ENCODE measurements around the gene AGAP1.
A peak's percentile ranks its signal among the peaks of the same experiment; 100 is the strongest.

The AGAP1 gene

GRCh38 chr2:235728800-235729556 lies 235.1 kb downstream of the AGAP1 start:
- Histone ChIP-seq H3K4me3 (ENCODE audit: low read length) (no peak overlapping the region), H3K4me1 (ENCODE audit: control insufficient read depth, insufficient read depth, low read length) (peaks cover 7% of the 10 kb centered on the region), H3K36me3 (ENCODE audit: control insufficient read depth, insufficient read depth, low read length) (no peaks in the 10 kb centered on the region), H3K27me3 (ENCODE audit: control insufficient read depth, insufficient read depth, low read length) (no peaks in the 10 kb centered on the region), H3K27ac (ENCODE audit: low read length) (no peak overlapping the region), H3K9me3 (ENCODE audit: control insufficient read depth, insufficient read depth, low read length) (no peaks in the 10 kb centered on the region)
- DNase-seq (ENCODE audit: low read depth, low spot score), result no peak
- WGBS (ENCODE audit: insufficient coverage, insufficient read length), result no CpG with 5 or more reads among the region's 12 CpGs

GRCh38 chr2:235729557-235729947 lies 235.7 kb downstream of the AGAP1 start:
- Histone ChIP-seq H3K27me3 (ENCODE audit: control insufficient read depth, insufficient read depth, low read length) (no peaks in the 10 kb centered on the region), H3K4me3 (ENCODE audit: low read length) (no peak overlapping the region), H3K4me1 (ENCODE audit: control insufficient read depth, insufficient read depth, low read length) (peaks cover 5% of the 10 kb centered on the region), H3K36me3 (ENCODE audit: control insufficient read depth, insufficient read depth, low read length) (no peaks in the 10 kb centered on the region), H3K9me3 (ENCODE audit: control insufficient read depth, insufficient read depth, low read length) (no peaks in the 10 kb centered on the region), H3K27ac (ENCODE audit: low read length) (no peak overlapping the region)
- WGBS (ENCODE audit: insufficient coverage, insufficient read length), result no CpG with 5 or more reads among the region's 4 CpGs
- no peak for DNase-seq (ENCODE audit: low read depth, low spot score)

GRCh38 chr2:235730115-235730514 lies 236.3 kb downstream of the AGAP1 start:
- Histone ChIP-seq H3K36me3 (ENCODE audit: control insufficient read depth, insufficient read depth, low read length) (no peaks in the 10 kb centered on the region), H3K4me1 (ENCODE audit: control insufficient read depth, insufficient read depth, low read length) (peaks cover 5% of the 10 kb centered on the region), H3K27me3 (ENCODE audit: control insufficient read depth, insufficient read depth, low read length) (no peaks in the 10 kb centered on the region), H3K9me3 (ENCODE audit: control insufficient read depth, insufficient read depth, low read length) (no peaks in the 10 kb centered on the region), H3K27ac (ENCODE audit: low read length) (no peak overlapping the region), H3K4me3 (ENCODE audit: low read length) (no peak overlapping the region)
- WGBS (ENCODE audit: insufficient coverage, insufficient read length), result no CpG with 5 or more reads among the region's 7 CpGs
- DNase-seq (ENCODE audit: low read depth, low spot score), result no peak

GRCh38 chr2:235733761-235734160 lies 239.9 kb downstream of the AGAP1 start:
- DNase-seq (ENCODE audit: low read depth, low spot score), result no peak
- no peaks in the 10 kb centered on the region for H3K36me3 ChIP-seq (ENCODE audit: control insufficient read depth, insufficient read depth, low read length)
- no peak overlapping the region for H3K4me3 ChIP-seq (ENCODE audit: low read length)
- no CpG with 5 or more reads among the region's 3 CpGs for WGBS (ENCODE audit: insufficient coverage, insufficient read length)
- peaks cover 5% of the 10 kb centered on the region for H3K4me1 ChIP-seq (ENCODE audit: control insufficient read depth, insufficient read depth, low read length)
- no peaks in the 10 kb centered on the region for H3K27me3 ChIP-seq (ENCODE audit: control insufficient read depth, insufficient read depth, low read length)
- no peak overlapping the region for H3K27ac ChIP-seq (ENCODE audit: low read length)
- no peaks in the 10 kb centered on the region for H3K9me3 ChIP-seq (ENCODE audit: control insufficient read depth, insufficient read depth, low read length)

GRCh38 chr2:235734168-235734567 lies 240.3 kb downstream of the AGAP1 start:
- H3K27me3 ChIP-seq (ENCODE audit: control insufficient read depth, insufficient read depth, low read length), result no peaks in the 10 kb centered on the region
- no peak for DNase-seq (ENCODE audit: low read depth, low spot score)
- no peaks in the 10 kb centered on the region for H3K36me3 ChIP-seq (ENCODE audit: control insufficient read depth, insufficient read depth, low read length)
- no peak overlapping the region for H3K4me3 ChIP-seq (ENCODE audit: low read length)
- peaks cover 5% of the 10 kb centered on the region for H3K4me1 ChIP-seq (ENCODE audit: control insufficient read depth, insufficient read depth, low read length)
- no CpG with 5 or more reads among the region's 7 CpGs for WGBS (ENCODE audit: insufficient coverage, insufficient read length)
- H3K27ac ChIP-seq (ENCODE audit: low read length), result no peak overlapping the region
- no peaks in the 10 kb centered on the region for H3K9me3 ChIP-seq (ENCODE audit: control insufficient read depth, insufficient read depth, low read length)

- no peaks in the 10 kb centered on the region for H3K27me3 ChIP-seq (ENCODE audit: control insufficient read depth, insufficient read depth, low read length)
- no peaks in the 10 kb centered on the region for H3K36me3 ChIP-seq (ENCODE audit: control insufficient read depth, insufficient read depth, low read length)
- H3K9me3 ChIP-seq (ENCODE audit: control insufficient read depth, insufficient read depth, low read length), result no peaks in the 10 kb centered on the region
- peaks cover 5% of the 10 kb centered on the region for H3K4me1 ChIP-seq (ENCODE audit: control insufficient read depth, insufficient read depth, low read length)
- no peak for DNase-seq (ENCODE audit: low read depth, low spot score)
- WGBS (ENCODE audit: insufficient coverage, insufficient read length), result no CpG with 5 or more reads among the region's 21 CpGs
- no peak overlapping the region for H3K4me3 ChIP-seq (ENCODE audit: low read length)
- no peak overlapping the region for H3K27ac ChIP-seq (ENCODE audit: low read length)
Measured at GRCh38 chr2:235734688-235735231, 240.9 kb downstream of the AGAP1 start.

- no peak for DNase-seq (ENCODE audit: low read depth, low spot score)
- no CpG with 5 or more reads among the region's 10 CpGs for WGBS (ENCODE audit: insufficient coverage, insufficient read length)
Measured at GRCh38 chr2:235737396-235737795, 243.6 kb downstream of the AGAP1 start.

GRCh38 chr2:235737840-235738239 lies 244.0 kb downstream of the AGAP1 start:
- Histone ChIP-seq H3K27me3 (ENCODE audit: control insufficient read depth, insufficient read depth, low read length) (no peaks in the 10 kb centered on the region), H3K27ac (ENCODE audit: low read length) (no peak overlapping the region), H3K4me3 (ENCODE audit: low read length) (no peak overlapping the region), H3K4me1 (ENCODE audit: control insufficient read depth, insufficient read depth, low read length) (peaks cover 1% of the 10 kb centered on the region), H3K36me3 (ENCODE audit: control insufficient read depth, insufficient read depth, low read length) (no peaks in the 10 kb centered on the region), H3K9me3 (ENCODE audit: control insufficient read depth, insufficient read depth, low read length) (no peaks in the 10 kb centered on the region)
- no CpG with 5 or more reads among the region's 10 CpGs for WGBS (ENCODE audit: insufficient coverage, insufficient read length)
- no peak for DNase-seq (ENCODE audit: low read depth, low spot score)

More at GRCh38 chr2:235737396-235737795, 243.6 kb downstream of the AGAP1 start:
- Histone ChIP-seq H3K4me3 (ENCODE audit: low read length) (no peak overlapping the region), H3K4me1 (ENCODE audit: control insufficient read depth, insufficient read depth, low read length) (peaks cover 5% of the 10 kb centered on the region), H3K36me3 (ENCODE audit: control insufficient read depth, insufficient read depth, low read length) (no peaks in the 10 kb centered on the region), H3K27me3 (ENCODE audit: control insufficient read depth, insufficient read depth, low read length) (no peaks in the 10 kb centered on the region), H3K9me3 (ENCODE audit: control insufficient read depth, insufficient read depth, low read length) (no peaks in the 10 kb centered on the region), H3K27ac (ENCODE audit: low read length) (no peak overlapping the region)

- Histone ChIP-seq H3K9me3 (ENCODE audit: control insufficient read depth, insufficient read depth, low read length) (no peaks in the 10 kb centered on the region), H3K27me3 (ENCODE audit: control insufficient read depth, insufficient read depth, low read length) (no peaks in the 10 kb centered on the region), H3K4me1 (ENCODE audit: control insufficient read depth, insufficient read depth, low read length) (no peaks in the 10 kb centered on the region), H3K36me3 (ENCODE audit: control insufficient read depth, insufficient read depth, low read length) (no peaks in the 10 kb centered on the region), H3K4me3 (ENCODE audit: low read length) (no peak overlapping the region), H3K27ac (ENCODE audit: low read length) (no peak overlapping the region)
- no peak for DNase-seq (ENCODE audit: low read depth, low spot score)
- WGBS (ENCODE audit: insufficient coverage, insufficient read length), result no CpG with 5 or more reads among the region's 29 CpGs
Measured at GRCh38 chr2:235739704-235740415, 246.0 kb downstream of the AGAP1 start.

GRCh38 chr2:235740821-235741220 lies 247.0 kb downstream of the AGAP1 start:
- peak; percentile 16 for DNase-seq (ENCODE audit: low read depth, low spot score)
- Histone ChIP-seq H3K36me3 (ENCODE audit: control insufficient read depth, insufficient read depth, low read length) (no peaks in the 10 kb centered on the region), H3K4me1 (ENCODE audit: control insufficient read depth, insufficient read depth, low read length) (no peaks in the 10 kb centered on the region), H3K4me3 (ENCODE audit: low read length) (no peak overlapping the region), H3K27ac (ENCODE audit: low read length) (no peak overlapping the region), H3K27me3 (ENCODE audit: control insufficient read depth, insufficient read depth, low read length) (no peaks in the 10 kb centered on the region), H3K9me3 (ENCODE audit: control insufficient read depth, insufficient read depth, low read length) (no peaks in the 10 kb centered on the region)
- no CpG with 5 or more reads among the region's 9 CpGs for WGBS (ENCODE audit: insufficient coverage, insufficient read length)

Data from iPS DF 6.9 (cell line).